HK-2 (cell line): Measurements from ENCODE around the gene TBC1D3.
"Not testable (repeated sequence)": the region's sequence is repeated elsewhere in the genome, so short reads cannot be mapped to it uniquely, and the experiment has no call there.

Source experiments
- DNase-seq: peaks from one replicate; pipeline ENCODE4 v3.0.0-alpha.2; 2018; ENCODE audit not compliant: unreplicated experiment

The TBC1D3 gene

GRCh38 chr17:38192455-38192854 lies at the start of gene TBC1D3:
Gene TBC1D3 (minus strand): TSS chr17:38192555. CDS start chr17:38191029, 1,526 bp downstream.
- DNase-seq = not testable (repeated sequence)

- not testable (repeated sequence) for DNase-seq
Measured at GRCh38 chr17:38232790-38233189, 40.4 kb upstream of the TBC1D3 start.

- DNase-seq = not testable (repeated sequence)
Measured at GRCh38 chr17:38225844-38226495, 33.6 kb upstream of the TBC1D3 start.

- not testable (repeated sequence) for DNase-seq
Measured at GRCh38 chr17:38220867-38221266, 28.5 kb upstream of the TBC1D3 start.

GRCh38 chr17:38200271-38200670 lies 7.9 kb upstream of the TBC1D3 start:
- not testable (repeated sequence) for DNase-seq

- not testable (repeated sequence) for DNase-seq
Measured at GRCh38 chr17:38134860-38135259, 57.5 kb downstream of the TBC1D3 start.
